OCI-LY7 (cell line): Measurements from ENCODE around the gene ABHD15. TPM values are rescaled to one million over a fixed set of nuclear protein-coding genes. Genes with fewer than 3 reads are reported as not detected.
A peak's percentile ranks its signal among the peaks of the same experiment; 100 is the strongest.

Experiments
- BruUV-seq: library from RNA; stranded (reverse); fragments of 400-500 nt; replicated peaks from 2 replicates; lab custom pipeline; 2021; lab: Mats Ljungman, UMichigan
- CTCF ChIA-PET: fragments of 300-600 bp; sonication (Branson Sonifier 250); formaldehyde crosslinking; loops from one replicate; lab custom pipeline; 2022; ENCODE audit warnings: antibody characterized with exemption; ENCODE audit not compliant: unreplicated experiment; lab: Charles Lee
- POLR2A ChIA-PET: fragments of 300-600 bp; sonication (Branson Sonifier 250); formaldehyde crosslinking; loops from one replicate; lab custom pipeline; 2022; ENCODE audit warnings: antibody characterized with exemption; lab: Charles Lee
- DNase-seq: peaks from one replicate; pipeline ENCODE4 v3.0.0-alpha.2; 2015; ENCODE audit warnings: low spot score
- H2AFZ ChIP-seq: fragments of 200-600 bp; sonication (generic), shearing (Covaris generic); 2 replicates; pipeline ENCODE4 v1.6.1; 2014; ENCODE audit warnings: mild to moderate bottlenecking, antibody characterized with exemption, low read length, moderate library complexity
- H3K27ac ChIP-seq: fragments of 200-600 bp; sonication (generic); 2 replicates; pipeline ENCODE4 v1.5.1; 2014; ENCODE audit warnings: mixed run types, low read depth, mild to moderate bottlenecking, moderate library complexity, low read length, inconsistent platforms; ENCODE audit not compliant: poor library complexity, severe bottlenecking
- H3K36me3 ChIP-seq: fragments of 200-600 bp; sonication (generic); 2 replicates; pipeline ENCODE4 v1.6.1; 2014; ENCODE audit warnings: mild to moderate bottlenecking, antibody characterized with exemption, low read length, moderate library complexity, mixed read lengths; ENCODE audit not compliant: insufficient read depth
- H3K4me1 ChIP-seq: fragments of 200-600 bp; sonication (generic); 2 replicates; pipeline ENCODE4 v1.5.1; 2014; ENCODE audit warnings: mild to moderate bottlenecking, low read length; ENCODE audit not compliant: insufficient read depth, poor library complexity, severe bottlenecking
- H3K4me2 ChIP-seq: fragments of 200-600 bp; sonication (generic); 2 replicates; pipeline ENCODE4 v1.6.1; 2014; ENCODE audit warnings: mild to moderate bottlenecking, low read length
- H3K4me3 ChIP-seq: fragments of 200-600 bp; sonication (generic); 2 replicates; pipeline ENCODE4 v1.5.1; 2014; ENCODE audit warnings: mild to moderate bottlenecking, low read depth, low read length; ENCODE audit not compliant: poor library complexity, severe bottlenecking
- H3K79me2 ChIP-seq: fragments of 200-600 bp; sonication (generic); 2 replicates; pipeline ENCODE4 v1.6.1; 2016; ENCODE audit warnings: low read depth, mild to moderate bottlenecking, low read length, moderate library complexity, mixed read lengths; ENCODE audit not compliant: insufficient read depth
- H3K9me2 ChIP-seq: fragments of 200-600 bp; sonication (generic); 2 replicates; pipeline ENCODE4 v1.6.1; 2016; ENCODE audit warnings: mild to moderate bottlenecking, low read length, mixed read lengths; ENCODE audit not compliant: insufficient read depth
- H3K9me3 ChIP-seq: fragments of 200-600 bp; sonication (generic); 2 replicates; pipeline ENCODE4 v1.6.1; 2014; ENCODE audit warnings: mild to moderate bottlenecking, mixed run types, low read length, mixed read lengths
- H4K20me1 ChIP-seq: fragments of 200-600 bp; sonication (generic); 2 replicates; pipeline ENCODE4 v1.6.1; 2014; ENCODE audit warnings: mild to moderate bottlenecking, antibody characterized with exemption, low read length, moderate library complexity, mixed read lengths; ENCODE audit not compliant: insufficient read depth
- CTCF ChIP-seq: fragments of 200-600 bp; sonication (generic); conservative IDR thresholded peaks from 2 replicates; pipeline ENCODE4 v1.5.1; 2014; ENCODE audit warnings: mild to moderate bottlenecking, antibody characterized with exemption, low read length, moderate library complexity, mixed read lengths
- EZH2phosphoT487 ChIP-seq: fragments of 200-600 bp; sonication (generic); IDR thresholded peaks from 2 replicates; pipeline ENCODE4 v1.6.1; 2018; ENCODE audit warnings: low read depth, borderline replicate concordance, mild to moderate bottlenecking, mixed run types, antibody characterized with exemption, low read length, moderate library complexity, mixed read lengths
- intact Hi-C: fragments of 100-400 bp; cut with micrococcal nuclease; formaldehyde crosslinking; loops from one replicate; pipeline ENCODE4 v1.10.0; 2022; ENCODE audit not compliant: unreplicated experiment
- total RNA-seq, 2 experiments: library from RNA; depleted of rRNA in 1 of 2; stranded (reverse); fragments of >200 nt in 1 of 2; shearing (Covaris generic) in 1 of 2; gene quantifications; 2 replicates each; pipeline ENCODE4 v1.2.3, GENCODE V29; 2014 to 2022

ABHD15 gene
- total RNA-seq, 2 experiments from 2014 or later: 8.5 to 15.3 TPM

- peak; percentile 45 for DNase-seq
- POLR2A ChIA-PET: interaction anchor here (0.7 kb wide), 1 partner anchor 16 kb away, joined by 3 read pairs; no protein-coding TSS in a partner anchor
- Histone ChIP-seq H3K9me3 (no peaks in the 10 kb centered on the region), H3K4me2 (peak overlapping the region; percentile 58), H3K4me1 (peaks cover 53% of the 10 kb centered on the region), H3K36me3 (peaks cover 31% of the 10 kb centered on the region), H4K20me1 (peaks cover 5% of the 10 kb centered on the region; the same call in 1 of the 2 replicates), H2AFZ (no peak overlapping the region), H3K9me2 (no peaks in the 10 kb centered on the region), H3K79me2 (peaks cover 46% of the 10 kb centered on the region), H3K27ac (peak overlapping the region; percentile 50), H3K4me3 (peak overlapping the region; percentile 36)
- intact Hi-C loops: loop anchor here (5.0 kb wide), 1 partner anchor 33 kb away; no protein-coding TSS in a partner anchor
- BruUV-seq: no TSS peak
- CTCF ChIA-PET: interaction anchor here (0.6 kb wide), 1 partner anchor 14 kb away, joined by 3 read pairs; no protein-coding TSS in a partner anchor
- no peak for TF ChIP-seq EZH2phosphoT487
- TF ChIP-seq CTCF: no peak
Measured at GRCh38 chr17:29584452-29585079, 17.7 kb upstream of the ABHD15 start.

GRCh38 chr17:29583324-29584248 is 16.7 kb upstream of the ABHD15 start:
- Histone ChIP-seq H3K9me2 (no peaks in the 10 kb centered on the region), H3K9me3 (no peaks in the 10 kb centered on the region), H2AFZ (no peak overlapping the region), H4K20me1 (peaks cover 5% of the 10 kb centered on the region; the same call in 1 of the 2 replicates), H3K36me3 (peaks cover 38% of the 10 kb centered on the region), H3K79me2 (peaks cover 43% of the 10 kb centered on the region), H3K27ac (peak overlapping the region; percentile 50), H3K4me1 (peaks cover 53% of the 10 kb centered on the region), H3K4me3 (no peak overlapping the region), H3K4me2 (peak overlapping the region; percentile 58; the same call in 1 of the 2 replicates)
- TF ChIP-seq EZH2phosphoT487: no peak
- no peak for TF ChIP-seq CTCF
- DNase-seq: no peak
- CTCF ChIA-PET: interaction anchor here (0.5 to 0.7 kb wide), 3 partner anchors 10 to 13 kb away, joined by 3 to 6 read pairs (median 3); no protein-coding TSS in a partner anchor
- intact Hi-C loops: loop anchor here (5.0 kb wide), 1 partner anchor 34 kb away; no protein-coding TSS in a partner anchor
- POLR2A ChIA-PET: interaction anchor here (1.0 kb wide), 1 partner anchor 8 kb away, joined by 3 read pairs; no protein-coding TSS in a partner anchor
- BruUV-seq: no TSS peak
